Stimulated activated CD4-positive, alpha-beta T cell treated with anti-CD3 and anti-CD28 coated beads, Interleukin-1b, Interleukin-23, amount 100 ng/mL, for 1 hour (primary cell): ENCODE results near the gene STIMATE.

Source experiments
- DNase-seq, 2 donors: peaks; one replicate each; pipeline ENCODE4 v3.0.0-alpha.2; 2020; ENCODE audit warnings: low read depth in 2 of 2

STIMATE gene

GRCh38 chr3:52791366-52791765 is 106.0 kb downstream of the STIMATE start:
- DNase-seq: no peak

- DNase-seq: no peak
Observed at GRCh38 chr3:52790741-52791140, 106.6 kb downstream of the STIMATE start.

GRCh38 chr3:52790337-52790736 is 107.0 kb downstream of the STIMATE start:
- no peak for DNase-seq

- no peak for DNase-seq
Observed at GRCh38 chr3:52789746-52790040, 107.7 kb downstream of the STIMATE start.

GRCh38 chr3:52788890-52789745 is 108.2 kb downstream of the STIMATE start:
- DNase-seq: no peak

GRCh38 chr3:52787672-52788625 is 109.4 kb downstream of the STIMATE start:
- DNase-seq: no peak

- DNase-seq: no peak
Observed at GRCh38 chr3:52787246-52787645, 110.1 kb downstream of the STIMATE start.
